ENCODE measurements around the gene NEURL1B.
"Not testable (repeated sequence)": the region's sequence is repeated elsewhere in the genome, so short reads cannot be mapped to it uniquely, and the experiment has no call there.

The NEURL1B gene

DNA sequence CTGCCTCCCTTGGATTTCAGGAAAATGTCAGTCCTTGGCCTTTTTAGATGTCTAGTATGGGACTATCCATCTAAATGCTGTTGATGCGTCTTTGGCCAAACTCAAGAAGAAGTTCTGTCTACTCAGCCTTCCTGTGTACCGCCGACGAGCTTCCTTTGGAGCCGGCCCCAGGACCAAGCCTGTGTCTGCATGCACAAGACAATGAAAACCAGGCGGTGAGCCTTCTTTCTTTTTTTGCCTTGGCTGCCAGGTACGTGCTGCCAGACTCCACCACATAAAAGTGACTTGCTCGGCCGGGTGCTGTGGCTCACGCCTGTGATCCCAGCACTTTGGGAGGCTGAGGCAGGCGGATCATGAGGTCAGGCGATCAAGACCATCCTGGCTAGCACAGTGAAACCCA, 6.0 kb upstream of the NEURL1B start:
- DNase-seq = no peak

- DNase-seq = no peak
Measured at GRCh38 chr5:172636279-172637050, 4.6 kb upstream of the NEURL1B start.

GRCh38 chr5:172637110-172637580, 3.9 kb upstream of the NEURL1B start:
- peak; percentile 88 for DNase-seq

DNA sequence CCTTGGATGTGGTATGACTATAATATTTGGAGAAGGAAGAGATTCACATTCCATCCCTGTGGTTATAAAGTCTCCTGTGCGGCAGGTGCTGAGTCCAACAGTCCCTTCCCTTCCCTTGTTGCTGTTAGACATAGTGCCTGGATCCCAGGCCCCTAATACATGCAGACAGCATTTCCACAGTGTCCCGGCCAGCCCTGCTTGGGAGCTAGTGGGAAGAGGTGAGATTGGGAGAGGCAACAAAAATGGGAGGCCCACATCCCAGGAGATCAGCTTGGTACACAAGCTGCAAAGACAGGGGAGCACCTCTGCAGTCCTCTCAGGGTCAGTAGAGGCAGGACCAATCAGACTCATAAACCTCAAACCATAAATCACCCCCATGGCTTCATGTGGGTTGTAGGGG, 3.3 kb upstream of the NEURL1B start:
- DNase-seq = no peak

GRCh38 chr5:172638209-172638768, 2.8 kb upstream of the NEURL1B start:
- DNase-seq = no peak

DNA sequence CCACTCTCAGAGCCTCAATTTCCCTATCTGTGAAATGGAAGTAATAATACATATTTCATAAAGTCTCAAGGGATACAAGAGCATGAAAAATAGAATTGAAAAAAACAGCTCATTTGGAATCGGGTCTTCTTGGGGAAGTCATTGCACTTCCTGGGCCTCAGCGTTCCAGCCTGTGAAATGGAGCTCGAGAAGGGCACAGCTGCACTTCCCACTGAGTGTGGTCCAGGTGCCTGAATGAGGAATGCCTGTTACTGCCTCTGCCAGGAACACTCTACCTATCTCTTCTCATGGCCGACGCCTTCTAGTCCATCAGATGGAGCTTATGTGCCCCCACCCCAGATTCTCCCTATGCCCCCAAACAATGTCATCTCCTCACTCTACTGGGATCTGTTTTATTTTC, 924 bp upstream of the NEURL1B start:
- no peak for DNase-seq

GRCh38 chr5:172641359-172642050, 442 bp downstream of the NEURL1B start:
- DNase-seq = no peak

GRCh38 chr5:172642051-172642409, 967 bp downstream of the NEURL1B start:
- peak; percentile 7 for DNase-seq

DNA sequence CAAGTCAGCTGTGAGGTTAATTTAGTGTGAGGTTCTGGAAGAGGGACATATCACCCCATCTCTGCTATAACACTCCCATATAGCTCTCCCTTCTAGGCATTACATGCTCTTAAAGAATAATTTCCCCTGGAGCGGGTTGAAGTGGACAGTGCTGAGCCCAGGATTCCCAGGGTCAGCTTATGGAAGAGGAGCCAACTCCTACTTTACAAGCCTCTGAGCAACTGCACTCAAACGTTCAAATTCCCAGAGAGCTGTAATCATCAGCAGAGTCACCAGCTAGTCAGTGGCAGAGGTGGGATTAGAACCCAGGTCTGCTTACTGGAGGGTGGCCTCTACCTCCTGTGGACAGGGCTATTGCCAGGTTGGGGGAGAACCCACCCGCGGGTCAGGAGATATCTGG, 1.4 kb downstream of the NEURL1B start:
- DNase-seq = no peak

DNA sequence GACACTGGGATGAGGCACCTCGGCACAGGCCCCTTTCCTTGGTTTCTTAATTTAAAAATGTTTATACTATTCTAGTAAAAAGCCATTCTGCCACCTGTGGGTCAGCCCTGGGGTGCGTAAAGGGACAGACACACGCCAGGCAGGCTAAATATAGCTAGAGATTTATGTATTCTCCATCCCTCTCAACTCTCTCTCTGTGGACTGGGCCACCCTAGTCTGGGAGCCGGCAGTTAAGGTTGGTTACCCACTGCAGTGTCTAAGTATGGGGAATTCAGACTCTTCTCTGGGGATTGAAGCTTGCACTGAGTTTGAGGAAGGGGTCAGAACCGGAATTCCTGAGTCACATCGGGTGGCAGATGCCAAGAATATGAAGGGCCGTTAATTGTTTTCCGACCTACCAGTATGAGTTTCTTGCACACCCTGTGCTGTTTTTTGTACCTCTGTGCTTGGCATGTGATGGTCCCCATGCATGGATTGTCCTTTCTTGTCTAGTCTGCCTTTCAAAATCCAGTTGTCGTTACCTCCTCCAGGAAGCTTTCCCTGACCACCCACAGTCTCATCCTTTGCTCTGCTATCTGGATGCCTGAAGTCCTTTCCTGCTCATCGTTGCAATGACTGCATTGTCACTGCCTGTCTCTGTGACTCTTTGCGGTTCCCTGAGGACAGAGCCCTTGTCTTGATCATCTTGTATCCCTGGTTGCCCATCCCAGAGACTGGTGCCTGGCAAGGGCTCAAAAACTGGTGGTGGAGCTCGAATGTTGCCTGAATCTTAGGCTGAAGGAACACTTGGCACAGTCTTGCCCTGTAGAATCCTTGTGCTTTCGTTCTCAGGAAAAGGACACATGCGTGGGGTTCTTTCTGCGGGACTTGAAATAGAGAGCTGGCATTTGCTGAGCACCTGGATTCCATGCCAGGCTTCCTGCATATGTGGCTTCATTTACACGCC, 2.1 kb downstream of the NEURL1B start:
- no peak for DNase-seq

- no peak for DNase-seq
Measured at GRCh38 chr5:172644266-172644665, 3.2 kb downstream of the NEURL1B start.

DNA sequence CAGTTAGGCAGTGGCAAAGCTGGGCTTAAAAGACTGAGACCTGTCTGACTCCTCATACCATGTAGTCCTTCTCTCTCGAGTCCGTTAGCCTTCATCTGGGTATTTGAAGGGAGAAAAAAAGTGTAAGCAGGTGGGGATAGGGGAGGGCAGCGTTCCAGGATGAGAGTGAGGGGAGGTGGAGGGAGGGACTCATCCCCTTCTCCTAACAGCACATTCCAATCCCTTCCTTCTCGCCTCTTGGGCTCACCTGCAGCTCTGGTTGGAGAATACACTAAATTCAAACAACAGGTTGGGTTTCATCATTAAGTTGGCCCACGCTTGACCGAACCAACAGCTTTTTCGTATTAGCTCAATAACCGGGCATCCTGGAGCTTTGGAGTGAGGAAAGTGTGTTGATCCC, 3.6 kb downstream of the NEURL1B start:
- DNase-seq = no peak

DNA sequence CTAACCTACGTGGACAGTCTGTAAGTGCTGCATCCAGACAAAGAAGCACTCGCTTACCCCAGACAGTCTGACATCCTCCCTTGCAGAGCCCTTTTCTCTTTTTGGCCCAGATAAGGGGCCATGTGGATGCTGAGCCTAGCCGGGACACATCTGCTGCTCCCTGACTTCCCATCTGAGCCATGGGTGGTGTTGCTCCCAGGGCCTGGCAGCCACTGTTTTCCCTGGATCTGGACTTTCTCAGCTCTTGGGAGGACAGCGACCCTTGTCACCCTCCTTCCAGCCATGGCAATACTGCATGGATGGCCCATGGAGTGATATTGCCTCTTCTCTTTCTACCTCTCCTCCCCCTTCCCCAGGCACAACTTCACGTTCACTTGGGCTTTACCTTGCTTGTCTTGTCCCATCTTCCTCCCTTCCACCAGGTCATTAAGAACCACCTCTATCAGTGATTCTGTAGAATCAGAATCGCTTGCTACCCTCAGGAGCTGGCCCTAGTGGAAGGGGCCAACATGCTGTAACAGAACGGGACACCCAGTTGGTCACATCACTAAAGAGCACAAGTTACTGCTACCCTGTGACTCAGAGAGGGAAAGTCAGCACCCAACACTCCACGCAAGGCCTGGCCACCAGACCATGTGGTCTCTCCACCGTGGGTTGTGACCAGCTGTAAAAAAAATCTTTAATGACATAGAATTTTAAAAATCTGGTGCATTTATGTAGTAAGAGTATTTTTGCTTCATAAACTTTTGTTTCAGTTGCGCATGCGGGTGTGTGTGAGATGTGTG, 4.4 kb downstream of the NEURL1B start:
- DNase-seq = no peak

GRCh38 chr5:172646716-172647285, 5.7 kb downstream of the NEURL1B start:
- no peak for DNase-seq

GRCh38 chr5:172647352-172648012, 6.4 kb downstream of the NEURL1B start:
- DNase-seq = no peak

GRCh38 chr5:172648013-172648381, 6.9 kb downstream of the NEURL1B start:
- no peak for DNase-seq

DNA sequence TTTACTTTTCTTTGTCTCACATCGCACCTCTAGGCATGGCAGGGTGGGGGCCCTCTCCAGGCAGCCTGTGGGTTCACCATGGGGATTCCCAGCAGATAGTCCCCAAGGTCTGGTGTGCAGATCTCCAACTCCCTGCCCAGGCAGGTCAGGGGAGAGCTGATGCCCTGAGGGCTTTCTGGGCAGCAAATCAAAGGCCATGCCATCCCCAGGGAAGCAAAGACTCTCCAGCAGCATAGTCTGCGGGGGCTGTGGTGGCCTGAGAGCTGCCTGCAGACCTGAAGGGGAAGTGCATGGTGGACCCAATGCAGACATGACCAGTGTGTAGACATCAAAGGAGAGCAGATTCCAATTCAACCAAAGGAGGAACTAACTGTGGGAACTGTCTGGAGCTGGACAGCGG, 7.7 kb downstream of the NEURL1B start:
- DNase-seq = no peak

- DNase-seq = not testable (repeated sequence)
Measured at GRCh38 chr5:172656496-172656895, 15.4 kb downstream of the NEURL1B start.

DNA sequence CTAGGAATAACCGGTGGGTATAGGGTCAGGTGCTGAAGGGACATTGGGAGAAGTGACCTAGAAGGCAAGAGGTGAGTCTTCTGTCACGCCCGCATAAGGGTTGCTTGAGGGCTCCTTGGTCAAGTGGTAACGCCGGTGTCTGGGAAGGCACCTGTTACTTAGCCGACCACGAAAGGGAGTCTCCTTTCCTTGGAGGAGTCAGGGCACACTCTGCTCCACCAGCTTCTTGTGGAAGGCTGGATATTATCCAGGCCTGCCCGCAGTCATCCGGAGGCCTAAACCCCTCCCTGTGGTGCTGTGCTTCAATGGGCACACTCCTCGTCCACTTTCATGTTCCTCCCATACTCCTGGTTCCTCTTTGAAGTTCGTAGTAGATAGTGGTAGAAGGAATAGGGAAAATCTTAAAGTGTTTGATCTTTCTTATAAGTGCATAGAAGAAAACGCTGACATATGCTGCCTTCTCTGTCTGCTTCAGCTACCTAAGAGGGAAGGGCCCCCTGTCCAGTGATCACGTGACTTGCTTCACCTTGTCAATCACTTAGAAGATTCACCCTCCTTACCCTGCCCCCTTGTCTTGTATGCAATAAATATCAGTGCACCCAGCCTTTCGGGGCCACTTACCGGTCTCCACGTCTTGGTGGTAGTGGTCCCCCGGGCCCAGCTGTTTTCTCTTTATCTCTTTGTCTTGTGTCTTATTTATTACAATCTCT, 16.6 kb downstream of the NEURL1B start:
- not testable (repeated sequence) for DNase-seq

- no peak for DNase-seq
Measured at GRCh38 chr5:172658391-172658790, 17.3 kb downstream of the NEURL1B start.
